Kidney (tissue), 14 donors: ENCODE measurements around the gene WDR7. TPM values are rescaled to one million over a fixed set of nuclear protein-coding genes. Genes with fewer than 3 reads are reported as not detected.

ENCODE experiments used
- DNase-seq, 5 donors: peaks; one replicate each; pipeline ENCODE4 v3.0.0-alpha.2; 2013 to 2020
- FAIRE-seq: peaks from 2 replicates; lab custom pipeline; 2012; peaks lifted over from hg19 to GRCh38; lab: Jason Lieb, UNC
- H3K27ac ChIP-seq, 2 donors: one replicate each; pipeline ENCODE4 v1.7.0; 2013; ENCODE audit warnings: low read depth in 2 of 2, low read length in 2 of 2, inconsistent platforms in 1 of 2
- H3K27me3 ChIP-seq: one replicate; pipeline ENCODE4 v1.7.1; 2013; ENCODE audit warnings: low read length, inconsistent platforms; ENCODE audit not compliant: control insufficient read depth, insufficient read depth
- H3K36me3 ChIP-seq, 3 donors: one replicate each; pipeline versions ENCODE4 v1.7.0 to v1.7.1; 2013; ENCODE audit warnings: low read length in 3 of 3, control low read depth in 1 of 3, inconsistent platforms in 1 of 3; ENCODE audit not compliant: insufficient read depth in 3 of 3, control insufficient read depth in 2 of 3
- H3K4me1 ChIP-seq, 3 donors: one replicate each; pipeline versions ENCODE4 v1.7.0 to v1.7.1; 2013; ENCODE audit warnings: low read length in 3 of 3, inconsistent platforms in 1 of 3, low read depth in 1 of 3; ENCODE audit not compliant: control insufficient read depth in 2 of 3, insufficient read depth in 2 of 3
- H3K4me3 ChIP-seq, 3 donors: one replicate each; pipeline versions ENCODE4 v1.7.0 to v1.8.1; 2013; ENCODE audit warnings: low read length in 3 of 3, control low read depth in 1 of 3, inconsistent platforms in 1 of 3
- H3K9ac ChIP-seq, 3 donors: one replicate each; pipeline versions ENCODE4 v1.7.0 to v1.7.1; 2013; ENCODE audit warnings: low read length in 3 of 3, control low read depth in 1 of 3, inconsistent platforms in 1 of 3
- H3K9me3 ChIP-seq, 3 donors: one replicate each; pipeline versions ENCODE4 v1.7.0 to v1.7.1; 2013; ENCODE audit warnings: low read length in 3 of 3, control low read depth in 1 of 3, inconsistent platforms in 1 of 3; ENCODE audit not compliant: control insufficient read depth in 2 of 3, insufficient read depth in 1 of 3
- intact Hi-C: fragments of 100-400 bp; cut with DNase I; formaldehyde crosslinking; loops from one replicate; pipeline ENCODE4 v1.11.1; 2022
- polyA plus RNA-seq: library from polyadenylated mRNA; stranded (reverse); fragments of 350-450 nt; fragmentation: Illumina TruSeq; extraction: RNeasy Lipid Tissue Mini Kit (QIAGEN cat#74804); gene quantifications from one replicate; pipeline ENCODE4 v1.2.3, GENCODE V29; 2014; ENCODE audit warnings: low read depth, low replicate concordance; ENCODE audit not compliant: insufficient read depth
- total RNA-seq: library from RNA; stranded (reverse); fragmentation: NEBNext Ultra II Directional; extraction: Animal tissue kit (Norgen Biotek cat#: 25700); gene quantifications from one replicate; pipeline ENCODE4 v1.2.1, GENCODE V29; 2021
- TF ChIP-seq, protein P1 (sequence below): IDR thresholded peaks from 3 replicates; pipeline ENCODE4 v1.5.1; 2012; ENCODE audit warnings: mild to moderate bottlenecking, moderate library complexity, borderline replicate concordance; ENCODE audit not compliant: insufficient read depth; ENCODE audit errors: extremely low read depth
- donor health status: control.
- donor health status: control.
- donor health status: control.
- donor health status: control.
- donor health status: control.
- donor health status: DM: yes; HTN: yes; CAD: no.
- donor health status: Normal renal cell carcinoma (clear cell type).

Gene WDR7
- total and polyA plus RNA-seq, 2 donors from 2014 or later: 7.3 to 34.4 TPM

DNA sequence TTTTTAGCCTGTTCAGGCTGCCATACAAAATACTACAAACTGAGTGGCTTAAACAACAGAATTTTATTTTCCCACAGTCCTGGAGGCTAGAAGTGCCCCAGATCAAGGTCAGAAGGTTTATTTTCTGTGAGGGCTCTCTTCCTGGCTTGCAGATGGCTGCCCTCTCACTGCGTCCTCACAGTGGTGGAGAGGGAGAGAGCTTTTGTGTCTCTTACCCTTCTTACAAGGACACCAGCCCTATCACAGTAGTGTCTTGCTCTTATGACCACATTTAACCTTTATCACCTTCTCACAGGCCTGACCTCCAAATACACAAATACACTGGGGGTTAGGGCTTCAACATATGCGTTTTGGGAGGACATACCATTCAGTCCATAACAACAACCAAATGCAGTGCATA, 11.7 kb downstream of the WDR7 start:
- H3K27me3 ChIP-seq: no peaks in the 10 kb centered on the region
- no peak overlapping the region for H3K27ac ChIP-seq
- no peak overlapping the region for H3K9ac ChIP-seq
- no peaks in the 10 kb centered on the region for H3K9me3 ChIP-seq
- TF ChIP-seq, protein P1, sequence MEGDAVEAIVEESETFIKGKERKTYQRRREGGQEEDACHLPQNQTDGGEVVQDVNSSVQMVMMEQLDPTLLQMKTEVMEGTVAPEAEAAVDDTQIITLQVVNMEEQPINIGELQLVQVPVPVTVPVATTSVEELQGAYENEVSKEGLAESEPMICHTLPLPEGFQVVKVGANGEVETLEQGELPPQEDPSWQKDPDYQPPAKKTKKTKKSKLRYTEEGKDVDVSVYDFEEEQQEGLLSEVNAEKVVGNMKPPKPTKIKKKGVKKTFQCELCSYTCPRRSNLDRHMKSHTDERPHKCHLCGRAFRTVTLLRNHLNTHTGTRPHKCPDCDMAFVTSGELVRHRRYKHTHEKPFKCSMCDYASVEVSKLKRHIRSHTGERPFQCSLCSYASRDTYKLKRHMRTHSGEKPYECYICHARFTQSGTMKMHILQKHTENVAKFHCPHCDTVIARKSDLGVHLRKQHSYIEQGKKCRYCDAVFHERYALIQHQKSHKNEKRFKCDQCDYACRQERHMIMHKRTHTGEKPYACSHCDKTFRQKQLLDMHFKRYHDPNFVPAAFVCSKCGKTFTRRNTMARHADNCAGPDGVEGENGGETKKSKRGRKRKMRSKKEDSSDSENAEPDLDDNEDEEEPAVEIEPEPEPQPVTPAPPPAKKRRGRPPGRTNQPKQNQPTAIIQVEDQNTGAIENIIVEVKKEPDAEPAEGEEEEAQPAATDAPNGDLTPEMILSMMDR: no peak
- H3K4me3 ChIP-seq: no peak overlapping the region
- peaks cover 0 to 2% (median 0%) of the 10 kb centered on the region in 3 donors for H3K4me1 ChIP-seq
- DNase-seq: no peak
- no peaks in the 10 kb centered on the region for H3K36me3 ChIP-seq
- no peak for FAIRE-seq
- intact Hi-C loops: no loop called here

DNA sequence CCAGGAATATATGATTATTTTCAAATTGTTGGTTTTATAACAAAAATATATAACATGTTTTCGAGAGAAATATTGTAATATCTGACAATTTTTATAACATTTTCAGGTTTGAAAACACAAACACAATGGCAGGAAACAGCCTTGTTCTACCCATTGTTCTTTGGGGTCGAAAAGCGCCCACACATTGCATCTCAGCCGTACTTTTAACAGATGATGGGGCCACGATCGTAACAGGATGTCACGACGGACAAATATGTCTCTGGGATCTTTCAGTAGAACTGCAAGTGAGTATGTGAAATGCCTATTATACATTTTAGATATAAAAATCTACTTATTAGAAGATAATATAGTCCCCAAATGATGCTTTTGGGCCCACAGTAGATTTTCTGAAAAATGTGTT, 21.2 kb downstream of the WDR7 start:
- Histone ChIP-seq H3K4me1 (no peaks in the 10 kb centered on the region), H3K27ac (no peak overlapping the region), H3K4me3 (no peak overlapping the region), H3K27me3 (no peaks in the 10 kb centered on the region), H3K9me3 (no peaks in the 10 kb centered on the region), H3K36me3 (peaks cover 0 to 3% (median 0%) of the 10 kb centered on the region in 3 donors), H3K9ac (no peak overlapping the region)
- TF ChIP-seq, protein P1: no peak
- FAIRE-seq (no peak), DNase-seq (no peak)
- intact Hi-C loops: no loop called here

DNA sequence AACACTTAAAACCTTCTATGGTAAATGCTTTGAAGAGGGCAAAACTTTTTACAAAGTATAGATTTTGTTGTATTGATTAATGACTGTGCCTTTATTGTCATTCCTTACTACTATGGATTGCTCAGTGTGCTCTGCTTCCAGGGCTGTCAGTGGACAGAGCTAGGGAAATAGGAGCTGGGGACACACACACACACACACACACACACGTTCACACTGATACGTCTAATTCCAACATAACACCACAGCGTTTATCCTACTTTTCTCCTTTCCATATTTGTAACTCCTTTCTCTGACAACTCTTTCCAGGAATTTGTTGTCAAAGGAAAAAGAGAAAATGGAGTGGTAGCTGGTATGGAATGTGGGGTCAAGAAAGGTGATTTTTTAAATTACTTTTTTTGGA, 21.8 kb downstream of the WDR7 start:
- peaks cover 0 to 3% (median 0%) of the 10 kb centered on the region in 3 donors for H3K36me3 ChIP-seq
- H3K9me3 ChIP-seq: no peaks in the 10 kb centered on the region
- no peaks in the 10 kb centered on the region for H3K4me1 ChIP-seq
- no peak overlapping the region for H3K27ac ChIP-seq
- H3K27me3 ChIP-seq: no peaks in the 10 kb centered on the region
- FAIRE-seq (no peak), DNase-seq (no peak)
- H3K9ac ChIP-seq: no peak overlapping the region
- TF ChIP-seq, protein P1: no peak
- intact Hi-C loops: no loop called here
- no peak overlapping the region for H3K4me3 ChIP-seq

GRCh38 chr18:56676639-56677038, 25.5 kb downstream of the WDR7 start:
- Histone ChIP-seq H3K9ac (no peak overlapping the region), H3K27ac (no peak overlapping the region), H3K36me3 (peaks cover 0 to 3% (median 0%) of the 10 kb centered on the region in 3 donors), H3K9me3 (no peaks in the 10 kb centered on the region), H3K4me3 (no peak overlapping the region), H3K27me3 (no peaks in the 10 kb centered on the region), H3K4me1 (no peaks in the 10 kb centered on the region)
- TF ChIP-seq, protein P1: no peak
- no peak for FAIRE-seq
- intact Hi-C loops: no loop called here
- no peak for DNase-seq
